ENCODE results near the gene COA3. TPM values are rescaled to one million over a fixed set of nuclear protein-coding genes. Genes with fewer than 3 reads are reported as not detected.

Gene COA3
- total RNA-seq, 1 experiment from 2014 or later = 74.2 TPM

- Histone ChIP-seq H3K18ac (ENCODE audit: insufficient read length, low read depth, low read length) (no peak overlapping the region), H2BK15ac (ENCODE audit: low read depth, low read length) (no peak overlapping the region), H3K79me1 (ENCODE audit: insufficient read depth, low read depth, low read length, poor library complexity, severe bottlenecking) (no peaks in the 10 kb centered on the region), H3K56ac (ENCODE audit: insufficient read length, low read depth, low read length) (no peak overlapping the region), H4K91ac (ENCODE audit: insufficient read length, low read depth, low read length) (no peak overlapping the region), H3K9ac (ENCODE audit: extremely low read depth, insufficient read length, low read length) (no peak overlapping the region), H3K4me1 (ENCODE audit: insufficient read depth, low read length) (no peaks in the 10 kb centered on the region; the same call in 1 of the 2 replicates), H3K14ac (ENCODE audit: insufficient read depth, low read length) (no peak overlapping the region), H3K27ac (ENCODE audit: insufficient read length, low read depth, low read length) (no peak overlapping the region), H4K5ac (ENCODE audit: insufficient read length, low read depth, low read length) (no peak overlapping the region), H3K9me3 (ENCODE audit: control insufficient read depth, low read depth, low read length) (no peaks in the 10 kb centered on the region), H3K4me2 (ENCODE audit: insufficient read depth, insufficient read length, low read length) (no peak overlapping the region), H2BK120ac (ENCODE audit: low read depth, low read length, poor library complexity, severe bottlenecking) (no peak overlapping the region), H4K20me1 (ENCODE audit: control insufficient read depth, insufficient read depth, insufficient read length) (no peaks in the 10 kb centered on the region), H2BK12ac (ENCODE audit: insufficient read length, low read depth, low read length) (no peak overlapping the region), H3K27me3 (ENCODE audit: insufficient read depth, low read length) (no peaks in the 10 kb centered on the region), H2AFZ (ENCODE audit: low read length) (no peak overlapping the region), H3K79me2 (ENCODE audit: insufficient read depth, low read length) (no peaks in the 10 kb centered on the region), H2BK20ac (ENCODE audit: low read depth, low read length, poor library complexity, severe bottlenecking) (no peak overlapping the region), H3T11ph (ENCODE audit: low read length) (no peak overlapping the region), H3K23ac (ENCODE audit: insufficient read length, low read depth, low read length) (no peak overlapping the region), H2BK5ac (ENCODE audit: insufficient read length, low read length) (no peak overlapping the region), H2AK5ac (ENCODE audit: insufficient read length, low read length) (no peak overlapping the region), H3K23me2 (ENCODE audit: insufficient read length, low read depth, low read length, poor library complexity, severe bottlenecking) (no peaks in the 10 kb centered on the region), H3K4ac (ENCODE audit: low read depth, low read length) (no peak overlapping the region), H4K8ac (replicated peaks; ENCODE audit: insufficient read length, low read depth, low read length) (no peak overlapping the region)
- H3K36me3 Mint-ChIP-seq (ENCODE audit: insufficient read depth in 1 of 3, low read depth in 3 of 3) = peaks cover 5 to 24% (median 20%) of the 10 kb centered on the region in 3 experiments; a peak in 6 of 7 replicates
- no peak overlapping the region for H3K4me3 Mint-ChIP-seq
- no peak overlapping the region for H3K27ac Mint-ChIP-seq
- WGBS (ENCODE audit: extremely low coverage, insufficient read length, low lambda C conversion rate) = no CpG with 5 or more reads among the region's 4 CpGs
- peaks cover 6 to 7% of the 10 kb centered on the region in 2 experiments for H3K4me1 Mint-ChIP-seq
- no peak for TF ChIP-seq CTCF (conservative IDR thresholded peaks at IDR 0.05)
- peaks cover 5 to 8% of the 10 kb centered on the region in 2 experiments for H3K9me3 Mint-ChIP-seq
- peaks cover 13% of the 10 kb centered on the region for H3K27me3 Mint-ChIP-seq (ENCODE audit: low read depth)
- no peak for DNase-seq
Measured at GRCh38 chr17:42795061-42795460, 3.4 kb downstream of the COA3 start.

Measured in H9 (cell line).